Chondrocyte (in vitro differentiated cells): ENCODE measurements around the gene REN. TPM values are rescaled to one million over a fixed set of nuclear protein-coding genes. Genes with fewer than 3 reads are reported as not detected.

Experiments used
- DNase-seq: peaks from one replicate; pipeline ENCODE4 v3.0.0; 2021; ENCODE audit warnings: mixed read lengths, low spot score
- H3K27ac Mint-ChIP-seq: one replicate; pipeline ENCODE4 v1.8.0; 2021; ENCODE audit warnings: mild to moderate bottlenecking, moderate library complexity, mixed read lengths; ENCODE audit not compliant: unreplicated experiment
- H3K27me3 Mint-ChIP-seq: 2 replicates; pipeline ENCODE4 v1.8.0; 2021; ENCODE audit warnings: low read depth, mixed read lengths
- H3K36me3 Mint-ChIP-seq: 2 replicates; pipeline ENCODE4 v1.8.0; 2021; ENCODE audit warnings: low read depth, mixed read lengths
- H3K4me1 Mint-ChIP-seq: 2 replicates; pipeline ENCODE4 v1.8.0; 2021; ENCODE audit warnings: low read depth, mild to moderate bottlenecking, mixed read lengths
- H3K4me3 Mint-ChIP-seq: one replicate; pipeline ENCODE4 v1.8.0; 2021; ENCODE audit warnings: mild to moderate bottlenecking, moderate library complexity, mixed read lengths; ENCODE audit not compliant: unreplicated experiment
- H3K9me3 Mint-ChIP-seq: 2 replicates; pipeline ENCODE4 v1.8.0; 2021; ENCODE audit warnings: low read depth, mixed read lengths
- CTCF ChIP-seq: fragments of 200-600 bp; sonication (generic); IDR thresholded peaks from 2 replicates; pipeline ENCODE4 v1.5.0; 2021; ENCODE audit warnings: antibody characterized with exemption, mild to moderate bottlenecking, moderate library complexity
- total RNA-seq: library from RNA; stranded (reverse); gene quantifications from 3 replicates; pipeline ENCODE4 v1.2.1, GENCODE V29; 2021

Gene REN
- total RNA-seq, 1 donor from 2014 or later = not detected

GRCh38 chr1:204190212-204191211 lies 24.4 kb upstream of the REN start:
- H3K4me1 Mint-ChIP-seq = peaks cover 6% of the 10 kb centered on the region
- H3K27ac Mint-ChIP-seq = no peak overlapping the region
- DNase-seq = no peak
- TF ChIP-seq CTCF = no peak
- no peak overlapping the region for H3K4me3 Mint-ChIP-seq
- H3K36me3 Mint-ChIP-seq = no peaks in the 10 kb centered on the region
- H3K9me3 Mint-ChIP-seq = no peaks in the 10 kb centered on the region
- peaks cover 43% of the 10 kb centered on the region for H3K27me3 Mint-ChIP-seq

- Mint-ChIP-seq H3K9me3 (no peaks in the 10 kb centered on the region), H3K27me3 (peaks cover 47% of the 10 kb centered on the region), H3K4me1 (peaks cover 3% of the 10 kb centered on the region), H3K36me3 (no peaks in the 10 kb centered on the region), H3K4me3 (no peak overlapping the region), H3K27ac (no peak overlapping the region)
- TF ChIP-seq CTCF = no peak
- DNase-seq = no peak
Measured at GRCh38 chr1:204188959-204189639, 23.0 kb upstream of the REN start.

GRCh38 chr1:204186597-204186996 lies 20.5 kb upstream of the REN start:
- no peak for DNase-seq
- Mint-ChIP-seq H3K9me3 (no peaks in the 10 kb centered on the region), H3K4me1 (peaks cover 3% of the 10 kb centered on the region), H3K27me3 (peaks cover 47% of the 10 kb centered on the region), H3K4me3 (no peak overlapping the region), H3K27ac (no peak overlapping the region), H3K36me3 (no peaks in the 10 kb centered on the region)
- no peak for TF ChIP-seq CTCF

- no peak overlapping the region for H3K4me3 Mint-ChIP-seq
- no peak overlapping the region for H3K27ac Mint-ChIP-seq
- H3K27me3 Mint-ChIP-seq = peaks cover 36% of the 10 kb centered on the region
- H3K36me3 Mint-ChIP-seq = no peaks in the 10 kb centered on the region
- no peaks in the 10 kb centered on the region for H3K4me1 Mint-ChIP-seq
- no peak for DNase-seq
- no peaks in the 10 kb centered on the region for H3K9me3 Mint-ChIP-seq
- TF ChIP-seq CTCF = no peak
Measured at GRCh38 chr1:204181116-204181515, 15.0 kb upstream of the REN start.

GRCh38 chr1:204180133-204180532 lies 14.0 kb upstream of the REN start:
- DNase-seq = no peak
- no peak for TF ChIP-seq CTCF
- H3K27ac Mint-ChIP-seq = no peak overlapping the region

More at GRCh38 chr1:204180133-204180532, 14.0 kb upstream of the REN start:
- H3K4me3 Mint-ChIP-seq = no peak overlapping the region
- no peaks in the 10 kb centered on the region for H3K4me1 Mint-ChIP-seq
- H3K9me3 Mint-ChIP-seq = no peaks in the 10 kb centered on the region
- peaks cover 36% of the 10 kb centered on the region for H3K27me3 Mint-ChIP-seq
- H3K36me3 Mint-ChIP-seq = no peaks in the 10 kb centered on the region
